HepG2 (cell line): Measurements from ENCODE around the gene DPP7. TPM values are rescaled to one million over a fixed set of nuclear protein-coding genes. Genes with fewer than 3 reads are reported as not detected.

ENCODE experiments used
- ARNTL ChIP-seq: sonication (generic); formaldehyde crosslinking; IDR thresholded peaks from 2 replicates; pipeline ENCODE4 v1.4.0; 2020; ENCODE audit warnings: mild to moderate bottlenecking, missing genetic modification reagents
- GZF1 ChIP-seq: sonication (generic); formaldehyde crosslinking; IDR thresholded peaks from 2 replicates; pipeline ENCODE4 v1.5.1; 2020; ENCODE audit warnings: mild to moderate bottlenecking, missing genetic modification reagents
- HNRNPK ChIP-seq: fragments of 200-400 bp; formaldehyde crosslinking; IDR thresholded peaks from 2 replicates; pipeline ENCODE4 v1.6.1; 2018; ENCODE audit warnings: low read length, low read depth, moderate library complexity, mild to moderate bottlenecking; ENCODE audit not compliant: poor library complexity, severe bottlenecking
- IRF2 ChIP-seq: IDR thresholded peaks from 2 replicates; pipeline ENCODE4 v1.6.1; 2018; ENCODE audit warnings: missing genetic modification reagents, missing compliant biosample characterization
- SIX1 ChIP-seq: sonication (generic); formaldehyde crosslinking; IDR thresholded peaks from 2 replicates; pipeline ENCODE4 v1.4.0; 2020; ENCODE audit warnings: missing genetic modification reagents, borderline replicate concordance
- SNAPC2 ChIP-seq: sonication (generic); formaldehyde crosslinking; IDR thresholded peaks from 2 replicates; pipeline ENCODE4 v1.8.1; 2022; ENCODE audit warnings: mild to moderate bottlenecking, missing genetic modification reagents
- TBX2 ChIP-seq: sonication (generic); formaldehyde crosslinking; IDR thresholded peaks from 2 replicates; pipeline ENCODE4 v1.5.0; 2020; ENCODE audit warnings: missing genetic modification reagents, mild to moderate bottlenecking, borderline replicate concordance
- ZNF160 ChIP-seq: sonication (generic); formaldehyde crosslinking; IDR thresholded peaks from 2 replicates; pipeline ENCODE4 v1.8.0; 2022; ENCODE audit warnings: mild to moderate bottlenecking, inconsistent platforms, missing genetic modification reagents
- ZNF230 ChIP-seq: sonication (generic); formaldehyde crosslinking; IDR thresholded peaks from 2 replicates; pipeline ENCODE4 v1.4.0; 2020; ENCODE audit warnings: mild to moderate bottlenecking, missing genetic modification reagents
- ZNF276 ChIP-seq: sonication (generic); formaldehyde crosslinking; IDR thresholded peaks from 2 replicates; pipeline ENCODE4 v1.4.0; 2020; ENCODE audit warnings: mild to moderate bottlenecking, low read depth, missing genetic modification reagents
- ZNF678 ChIP-seq: sonication (generic); formaldehyde crosslinking; IDR thresholded peaks from 2 replicates; pipeline ENCODE4 v1.4.0; 2020; ENCODE audit warnings: mild to moderate bottlenecking, missing genetic modification reagents
- polyA plus RNA-seq, 8 experiments: library from polyadenylated mRNA; depleted of rRNA in 3 of 8; stranded (reverse) in 7 of 8; unstranded in 1 of 8; fragments of >200 nt; fragmentation: Illumina TruSeq in 4 of 8; extraction: Trizol in 4 of 8; gene quantifications; 2 replicates each; pipeline versions ENCODE4 v1.2.1 to v1.2.3, GENCODE V29; 2011 to 2016; ENCODE audit warnings: low read depth in 4 of 8, missing spikeins in 1 of 8, mixed read lengths in 1 of 8; ENCODE audit not compliant: insufficient read depth in 1 of 8
- total RNA-seq, 5 experiments: library from RNA; depleted of rRNA; stranded (reverse); fragments of >200 nt; fragmentation: Illumina TruSeq; extraction: Trizol; gene quantifications; 2 replicates each; pipeline ENCODE4 v1.2.3, GENCODE V29; 2016; ENCODE audit warnings: low read depth in 1 of 5
- TF ChIP-seq, protein P1 (sequence below): sonication (generic); formaldehyde crosslinking; IDR thresholded peaks from 2 replicates; pipeline ENCODE4 v1.4.0; 2020; ENCODE audit warnings: mild to moderate bottlenecking, missing genetic modification reagents
- TF ChIP-seq, protein P2 (sequence below): sonication (generic); formaldehyde crosslinking; IDR thresholded peaks from 2 replicates; pipeline ENCODE4 v1.4.0; 2020; ENCODE audit warnings: missing genetic modification reagents
- TF ChIP-seq, protein P3 (sequence below): sonication (generic); formaldehyde crosslinking; IDR thresholded peaks from 2 replicates; pipeline ENCODE4 v1.4.0; 2020; ENCODE audit warnings: missing genetic modification reagents, mild to moderate bottlenecking, borderline replicate concordance
- TF ChIP-seq, protein P4 (sequence below): sonication (generic); formaldehyde crosslinking; IDR thresholded peaks from 2 replicates; pipeline ENCODE4 v1.5.0; 2020; ENCODE audit warnings: missing genetic modification reagents

The DPP7 gene
- total and polyA plus RNA-seq, 2 of the 13 experiments (the other 11 are each of a cell fraction or from before 2014, with no cell fraction given): 1.2 to 4.5 TPM

GRCh38 chr9:137128158-137128861, 13.8 kb upstream of the DPP7 start (continued):
- TF ChIP-seq, protein P1, sequence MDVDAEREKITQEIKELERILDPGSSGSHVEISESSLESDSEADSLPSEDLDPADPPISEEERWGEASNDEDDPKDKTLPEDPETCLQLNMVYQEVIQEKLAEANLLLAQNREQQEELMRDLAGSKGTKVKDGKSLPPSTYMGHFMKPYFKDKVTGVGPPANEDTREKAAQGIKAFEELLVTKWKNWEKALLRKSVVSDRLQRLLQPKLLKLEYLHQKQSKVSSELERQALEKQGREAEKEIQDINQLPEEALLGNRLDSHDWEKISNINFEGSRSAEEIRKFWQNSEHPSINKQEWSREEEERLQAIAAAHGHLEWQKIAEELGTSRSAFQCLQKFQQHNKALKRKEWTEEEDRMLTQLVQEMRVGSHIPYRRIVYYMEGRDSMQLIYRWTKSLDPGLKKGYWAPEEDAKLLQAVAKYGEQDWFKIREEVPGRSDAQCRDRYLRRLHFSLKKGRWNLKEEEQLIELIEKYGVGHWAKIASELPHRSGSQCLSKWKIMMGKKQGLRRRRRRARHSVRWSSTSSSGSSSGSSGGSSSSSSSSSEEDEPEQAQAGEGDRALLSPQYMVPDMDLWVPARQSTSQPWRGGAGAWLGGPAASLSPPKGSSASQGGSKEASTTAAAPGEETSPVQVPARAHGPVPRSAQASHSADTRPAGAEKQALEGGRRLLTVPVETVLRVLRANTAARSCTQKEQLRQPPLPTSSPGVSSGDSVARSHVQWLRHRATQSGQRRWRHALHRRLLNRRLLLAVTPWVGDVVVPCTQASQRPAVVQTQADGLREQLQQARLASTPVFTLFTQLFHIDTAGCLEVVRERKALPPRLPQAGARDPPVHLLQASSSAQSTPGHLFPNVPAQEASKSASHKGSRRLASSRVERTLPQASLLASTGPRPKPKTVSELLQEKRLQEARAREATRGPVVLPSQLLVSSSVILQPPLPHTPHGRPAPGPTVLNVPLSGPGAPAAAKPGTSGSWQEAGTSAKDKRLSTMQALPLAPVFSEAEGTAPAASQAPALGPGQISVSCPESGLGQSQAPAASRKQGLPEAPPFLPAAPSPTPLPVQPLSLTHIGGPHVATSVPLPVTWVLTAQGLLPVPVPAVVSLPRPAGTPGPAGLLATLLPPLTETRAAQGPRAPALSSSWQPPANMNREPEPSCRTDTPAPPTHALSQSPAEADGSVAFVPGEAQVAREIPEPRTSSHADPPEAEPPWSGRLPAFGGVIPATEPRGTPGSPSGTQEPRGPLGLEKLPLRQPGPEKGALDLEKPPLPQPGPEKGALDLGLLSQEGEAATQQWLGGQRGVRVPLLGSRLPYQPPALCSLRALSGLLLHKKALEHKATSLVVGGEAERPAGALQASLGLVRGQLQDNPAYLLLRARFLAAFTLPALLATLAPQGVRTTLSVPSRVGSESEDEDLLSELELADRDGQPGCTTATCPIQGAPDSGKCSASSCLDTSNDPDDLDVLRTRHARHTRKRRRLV: 0 out of 2 replicates have a peak, but pooled peaks have one; percentile 55
- TF ChIP-seq ZNF230 (CRISPR knock-in tag) (peak; percentile 66; the same call in 1 of the 2 replicates), IRF2 (CRISPR knock-in tag) (no peak), ZNF678 (CRISPR knock-in tag) (0 out of 2 replicates have a peak, but pooled peaks have one; percentile 50), ARNTL (0 out of 2 replicates have a peak, but pooled peaks have one; percentile 21), TBX2 (CRISPR knock-in tag) (0 out of 2 replicates have a peak, but pooled peaks have one; percentile 36), SIX1 (CRISPR knock-in tag) (no peak), HNRNPK (no peak), ZNF160 (CRISPR knock-in tag) (peak; percentile 50; the same call in 1 of the 2 replicates), ZNF276 (0 out of 2 replicates have a peak, but pooled peaks have one; percentile 71), SNAPC2 (CRISPR knock-in tag) (no peak), GZF1 (CRISPR knock-in tag) (no peak)
- TF ChIP-seq, protein P2, sequence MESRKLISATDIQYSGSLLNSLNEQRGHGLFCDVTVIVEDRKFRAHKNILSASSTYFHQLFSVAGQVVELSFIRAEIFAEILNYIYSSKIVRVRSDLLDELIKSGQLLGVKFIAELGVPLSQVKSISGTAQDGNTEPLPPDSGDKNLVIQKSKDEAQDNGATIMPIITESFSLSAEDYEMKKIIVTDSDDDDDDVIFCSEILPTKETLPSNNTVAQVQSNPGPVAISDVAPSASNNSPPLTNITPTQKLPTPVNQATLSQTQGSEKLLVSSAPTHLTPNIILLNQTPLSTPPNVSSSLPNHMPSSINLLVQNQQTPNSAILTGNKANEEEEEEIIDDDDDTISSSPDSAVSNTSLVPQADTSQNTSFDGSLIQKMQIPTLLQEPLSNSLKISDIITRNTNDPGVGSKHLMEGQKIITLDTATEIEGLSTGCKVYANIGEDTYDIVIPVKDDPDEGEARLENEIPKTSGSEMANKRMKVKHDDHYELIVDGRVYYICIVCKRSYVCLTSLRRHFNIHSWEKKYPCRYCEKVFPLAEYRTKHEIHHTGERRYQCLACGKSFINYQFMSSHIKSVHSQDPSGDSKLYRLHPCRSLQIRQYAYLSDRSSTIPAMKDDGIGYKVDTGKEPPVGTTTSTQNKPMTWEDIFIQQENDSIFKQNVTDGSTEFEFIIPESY: no peak
- TF ChIP-seq, protein P3, sequence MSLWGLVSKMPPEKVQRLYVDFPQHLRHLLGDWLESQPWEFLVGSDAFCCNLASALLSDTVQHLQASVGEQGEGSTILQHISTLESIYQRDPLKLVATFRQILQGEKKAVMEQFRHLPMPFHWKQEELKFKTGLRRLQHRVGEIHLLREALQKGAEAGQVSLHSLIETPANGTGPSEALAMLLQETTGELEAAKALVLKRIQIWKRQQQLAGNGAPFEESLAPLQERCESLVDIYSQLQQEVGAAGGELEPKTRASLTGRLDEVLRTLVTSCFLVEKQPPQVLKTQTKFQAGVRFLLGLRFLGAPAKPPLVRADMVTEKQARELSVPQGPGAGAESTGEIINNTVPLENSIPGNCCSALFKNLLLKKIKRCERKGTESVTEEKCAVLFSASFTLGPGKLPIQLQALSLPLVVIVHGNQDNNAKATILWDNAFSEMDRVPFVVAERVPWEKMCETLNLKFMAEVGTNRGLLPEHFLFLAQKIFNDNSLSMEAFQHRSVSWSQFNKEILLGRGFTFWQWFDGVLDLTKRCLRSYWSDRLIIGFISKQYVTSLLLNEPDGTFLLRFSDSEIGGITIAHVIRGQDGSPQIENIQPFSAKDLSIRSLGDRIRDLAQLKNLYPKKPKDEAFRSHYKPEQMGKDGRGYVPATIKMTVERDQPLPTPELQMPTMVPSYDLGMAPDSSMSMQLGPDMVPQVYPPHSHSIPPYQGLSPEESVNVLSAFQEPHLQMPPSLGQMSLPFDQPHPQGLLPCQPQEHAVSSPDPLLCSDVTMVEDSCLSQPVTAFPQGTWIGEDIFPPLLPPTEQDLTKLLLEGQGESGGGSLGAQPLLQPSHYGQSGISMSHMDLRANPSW (CRISPR knock-in tag): no peak
- TF ChIP-seq, protein P4, sequence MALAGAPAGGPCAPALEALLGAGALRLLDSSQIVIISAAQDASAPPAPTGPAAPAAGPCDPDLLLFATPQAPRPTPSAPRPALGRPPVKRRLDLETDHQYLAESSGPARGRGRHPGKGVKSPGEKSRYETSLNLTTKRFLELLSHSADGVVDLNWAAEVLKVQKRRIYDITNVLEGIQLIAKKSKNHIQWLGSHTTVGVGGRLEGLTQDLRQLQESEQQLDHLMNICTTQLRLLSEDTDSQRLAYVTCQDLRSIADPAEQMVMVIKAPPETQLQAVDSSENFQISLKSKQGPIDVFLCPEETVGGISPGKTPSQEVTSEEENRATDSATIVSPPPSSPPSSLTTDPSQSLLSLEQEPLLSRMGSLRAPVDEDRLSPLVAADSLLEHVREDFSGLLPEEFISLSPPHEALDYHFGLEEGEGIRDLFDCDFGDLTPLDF (CRISPR knock-in tag): no peak
